K562 (cell line): ENCODE data around the gene TRIP6. TPM values are rescaled to one million over a fixed set of nuclear protein-coding genes. Genes with fewer than 3 reads are reported as not detected.

Experiments
- EGR1 ChIP-seq: fragments of 450-650 bp; conservative IDR thresholded peaks from 2 replicates; pipeline ENCODE4 v1.6.1; 2017; ENCODE audit warnings: mild to moderate bottlenecking
- FOXK1 ChIP-seq: sonication (generic); formaldehyde crosslinking; IDR thresholded peaks from 2 replicates; pipeline ENCODE4 v1.8.0; 2022; ENCODE audit warnings: missing genetic modification reagents, mild to moderate bottlenecking, borderline replicate concordance
- IFI16 ChIP-seq: fragments of 250-450 bp; sonication (Bioruptor Pico); IDR thresholded peaks from 2 replicates; pipeline ENCODE4 v2.1.2; 2022; ENCODE audit warnings: mild to moderate bottlenecking, inconsistent platforms
- MBD2 ChIP-seq: sonication (generic); IDR thresholded peaks from 2 replicates; pipeline ENCODE4 v1.6.1; 2016; ENCODE audit warnings: low read depth, borderline replicate concordance
- NFE2 ChIP-seq: IDR thresholded peaks from 2 replicates; pipeline ENCODE4 v1.6.1; 2014; ENCODE audit warnings: antibody characterized with exemption, low read depth
- PHF21A ChIP-seq: fragments of 450-650 bp; IDR thresholded peaks from 2 replicates; pipeline ENCODE4 v1.6.1; 2017; ENCODE audit warnings: low read depth, borderline replicate concordance
- POLR2AphosphoS2 ChIP-seq: IDR thresholded peaks from 2 replicates; pipeline ENCODE4 v1.6.1; 2012; ENCODE audit warnings: low read length, improper control_type of control experiment
- RAD21 ChIP-seq, 2 experiments: fragments of 250-450 bp in 1 of 2; fragments of 450-650 bp in 1 of 2; sonication (Bioruptor Pico) in 1 of 2; formaldehyde crosslinking in 1 of 2; IDR thresholded peaks in 1 of 2; conservative IDR thresholded peaks in 1 of 2; 2 replicates each; pipeline versions ENCODE4 v1.4.0 to v1.8.0; 2020 to 2022; ENCODE audit warnings: mild to moderate bottlenecking in 2 of 2, moderate library complexity in 1 of 2
- SMARCA4 ChIP-seq: fragments of 450-650 bp; IDR thresholded peaks from 2 replicates; pipeline ENCODE4 v1.6.1; 2016
- SRF ChIP-seq, 2 experiments: fragments of 250-450, 450-650 bp in 1 of 2; sonication (Bioruptor Pico) in 1 of 2; sonication (generic) in 1 of 2; formaldehyde crosslinking; IDR thresholded peaks; 2 replicates each; pipeline versions ENCODE4 v1.5.0 to v1.5.1; 2020 to 2022; ENCODE audit warnings: mild to moderate bottlenecking in 1 of 2, missing genetic modification reagents in 1 of 2
- STAG1 ChIP-seq: sonication (generic); formaldehyde crosslinking; IDR thresholded peaks from 2 replicates; pipeline ENCODE4 v1.5.0; 2020; ENCODE audit warnings: missing genetic modification reagents, borderline replicate concordance
- TAF15 ChIP-seq: fragments of 200-400 bp; formaldehyde crosslinking; IDR thresholded peaks from 2 replicates; pipeline ENCODE4 v1.6.1; 2017; ENCODE audit warnings: mild to moderate bottlenecking, low read depth, low read length, moderate library complexity
- TGIF2 ChIP-seq: sonication (generic); formaldehyde crosslinking; IDR thresholded peaks from 2 replicates; pipeline ENCODE4 v1.8.1; 2022; ENCODE audit warnings: mild to moderate bottlenecking, missing genetic modification reagents, moderate library complexity
- ZNF143 ChIP-seq: sonication (generic); formaldehyde crosslinking; IDR thresholded peaks from 2 replicates; pipeline ENCODE4 v1.9.0; 2022; ENCODE audit warnings: mild to moderate bottlenecking, missing genetic modification reagents
- ZNF436 ChIP-seq: fragments of 250-450, 450-650 bp; sonication (Bioruptor Pico); formaldehyde crosslinking; IDR thresholded peaks from 2 replicates; pipeline ENCODE4 v1.7.0; 2020; ENCODE audit warnings: mild to moderate bottlenecking
- ZNF586 ChIP-seq: fragments of 450-650 bp; formaldehyde crosslinking; conservative IDR thresholded peaks from 2 replicates; pipeline ENCODE4 v1.4.0; 2020; ENCODE audit warnings: mild to moderate bottlenecking, moderate library complexity
- ZNF695 ChIP-seq: fragments of 450-650 bp; formaldehyde crosslinking; IDR thresholded peaks from 2 replicates; pipeline ENCODE4 v1.4.0; 2020; ENCODE audit warnings: mild to moderate bottlenecking, moderate library complexity
- ZNF764 ChIP-seq: fragments of 250-450 bp; sonication (Bioruptor Pico); IDR thresholded peaks from 2 replicates; pipeline ENCODE4 v1.4.0; 2020; ENCODE audit warnings: low read depth, mild to moderate bottlenecking, moderate library complexity
- polyA plus RNA-seq, 8 experiments: library from polyadenylated mRNA; depleted of rRNA in 4 of 8; stranded (reverse) in 5 of 8; unstranded in 3 of 8; fragments of >200 nt; fragmentation: Nextera tagmentation in 2 of 8; fragmentation: Illumina TruSeq in 1 of 8; extraction: Ambion mirVana in 2 of 8; extraction: Trizol in 1 of 8; gene quantifications; 2 replicates each; pipeline versions ENCODE4 v1.2.1 to v1.2.3, GENCODE V29; 2011 to 2014; ENCODE audit warnings: inconsistent platforms in 1 of 8, missing spikeins in 1 of 8
- total RNA-seq, 7 experiments: library from RNA; depleted of rRNA in 6 of 7; stranded (reverse); fragments of >200 nt in 6 of 7; fragmentation: Illumina TruSeq in 2 of 7; extraction: Trizol in 2 of 7; gene quantifications; 2 replicates each; pipeline versions ENCODE4 v1.2.1 to v1.2.3, GENCODE V29; 2011 to 2021; ENCODE audit warnings: low replicate concordance in 1 of 7
- TF ChIP-seq, protein P1 (sequence below): fragments of 250-450 bp; sonication (Bioruptor Pico); IDR thresholded peaks from 2 replicates; pipeline ENCODE4 v1.9.0; 2021; ENCODE audit warnings: mild to moderate bottlenecking
- TF ChIP-seq, protein P2 (sequence below): sonication (generic); formaldehyde crosslinking; IDR thresholded peaks from 2 replicates; pipeline ENCODE4 v1.8.1; 2022; ENCODE audit warnings: missing genetic modification reagents
- TF ChIP-seq, protein P3 (sequence below), 2 experiments: fragments of 450-650 bp; conservative IDR thresholded peaks; 2 replicates each; pipeline ENCODE4 v1.6.1; 2017; ENCODE audit warnings: mild to moderate bottlenecking in 2 of 2, moderate library complexity in 2 of 2
- TF ChIP-seq, protein P4 (sequence below): fragments of 250-450 bp; sonication (Bioruptor Pico); IDR thresholded peaks from 2 replicates; pipeline ENCODE4 v1.5.0; 2021
- TF ChIP-seq, protein P5 (sequence below): fragments of 200-800 bp; sonication (Bioruptor generic); IDR thresholded peaks from 2 replicates; pipeline ENCODE4 v1.6.1; 2017; ENCODE audit warnings: missing genetic modification characterization, missing compliant biosample characterization

The TRIP6 gene
- total and polyA plus RNA-seq, 9 of the 15 experiments (the other 6 are each of a cell fraction or from before 2014, with no cell fraction given), result 5.9 to 141 (median 54.0) TPM

DNA sequence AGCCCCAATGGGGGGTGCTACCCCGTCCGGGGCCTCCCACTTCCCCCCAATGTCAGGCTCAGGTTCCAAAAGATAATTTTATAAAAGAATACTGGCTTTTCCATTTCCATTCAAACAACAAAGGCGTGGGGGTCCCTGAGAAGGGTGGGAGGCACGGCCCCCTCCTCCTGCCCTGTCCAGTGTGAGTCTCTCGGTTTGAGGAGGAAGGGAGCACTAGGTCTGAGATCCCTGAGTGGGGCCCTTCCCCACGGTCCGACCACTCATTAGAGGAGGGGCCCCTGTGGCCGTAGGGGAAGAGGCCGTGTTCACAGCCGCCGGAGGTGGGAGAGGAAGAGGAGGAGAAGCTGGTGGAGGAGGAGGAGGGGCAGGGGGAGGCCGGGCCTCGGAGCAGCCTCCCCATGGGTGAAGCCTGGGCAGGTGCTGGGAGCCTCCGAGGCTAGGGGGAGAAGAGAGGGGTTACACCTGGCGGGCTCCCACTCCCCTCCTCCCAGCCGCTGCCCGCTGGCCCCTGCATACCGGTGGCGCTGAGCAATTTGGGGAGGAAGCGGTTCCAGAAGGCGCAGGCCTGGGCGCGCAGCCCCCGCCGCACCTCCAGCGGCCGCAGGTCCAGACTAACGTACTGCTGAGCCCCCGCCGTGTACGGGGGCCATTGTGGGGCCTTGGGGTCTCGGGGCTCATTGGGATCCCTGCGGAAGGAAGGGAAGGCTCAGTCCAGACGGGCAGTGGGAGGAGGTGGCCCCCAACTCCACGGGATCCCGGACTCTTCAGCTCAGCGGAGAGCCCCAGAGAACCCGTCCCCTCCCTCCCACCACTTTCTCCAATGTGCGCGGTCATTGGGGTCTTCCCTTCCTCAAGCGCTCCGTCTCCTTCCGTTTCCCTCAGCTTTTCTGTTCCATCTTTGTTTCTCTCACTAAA lies 23.7 kb downstream of the TRIP6 start (continued):
- no peak for TF ChIP-seq ZNF586
- no peak for TF ChIP-seq SMARCA4
- TF ChIP-seq RAD21 (CRISPR knock-in tag; conservative IDR thresholded peaks at IDR 0.05 in 1 of 2, IDR thresholded peaks at IDR 0.05 in 1 of 2), result no peak
- TF ChIP-seq PHF21A, result no peak
- TF ChIP-seq ZNF143, result 0 out of 2 replicates have a peak, but pooled peaks have one; percentile 44
- no peak for TF ChIP-seq TGIF2
- TF ChIP-seq IFI16 (CRISPR knock-in tag), result no peak
- TF ChIP-seq STAG1 (CRISPR knock-in tag), result no peak
- TF ChIP-seq, protein P1, sequence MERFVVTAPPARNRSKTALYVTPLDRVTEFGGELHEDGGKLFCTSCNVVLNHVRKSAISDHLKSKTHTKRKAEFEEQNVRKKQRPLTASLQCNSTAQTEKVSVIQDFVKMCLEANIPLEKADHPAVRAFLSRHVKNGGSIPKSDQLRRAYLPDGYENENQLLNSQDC, result no peak
- TF ChIP-seq, protein P2, sequence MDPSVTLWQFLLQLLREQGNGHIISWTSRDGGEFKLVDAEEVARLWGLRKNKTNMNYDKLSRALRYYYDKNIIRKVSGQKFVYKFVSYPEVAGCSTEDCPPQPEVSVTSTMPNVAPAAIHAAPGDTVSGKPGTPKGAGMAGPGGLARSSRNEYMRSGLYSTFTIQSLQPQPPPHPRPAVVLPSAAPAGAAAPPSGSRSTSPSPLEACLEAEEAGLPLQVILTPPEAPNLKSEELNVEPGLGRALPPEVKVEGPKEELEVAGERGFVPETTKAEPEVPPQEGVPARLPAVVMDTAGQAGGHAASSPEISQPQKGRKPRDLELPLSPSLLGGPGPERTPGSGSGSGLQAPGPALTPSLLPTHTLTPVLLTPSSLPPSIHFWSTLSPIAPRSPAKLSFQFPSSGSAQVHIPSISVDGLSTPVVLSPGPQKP (CRISPR knock-in tag), result no peak
- no peak for TF ChIP-seq ZNF436
- no peak for TF ChIP-seq POLR2AphosphoS2
- peak; percentile 2; the same call in 1 of the 2 replicates for TF ChIP-seq FOXK1 (CRISPR knock-in tag)
- no peak for TF ChIP-seq ZNF695 (CRISPR knock-in tag)
- TF ChIP-seq, protein P3, sequence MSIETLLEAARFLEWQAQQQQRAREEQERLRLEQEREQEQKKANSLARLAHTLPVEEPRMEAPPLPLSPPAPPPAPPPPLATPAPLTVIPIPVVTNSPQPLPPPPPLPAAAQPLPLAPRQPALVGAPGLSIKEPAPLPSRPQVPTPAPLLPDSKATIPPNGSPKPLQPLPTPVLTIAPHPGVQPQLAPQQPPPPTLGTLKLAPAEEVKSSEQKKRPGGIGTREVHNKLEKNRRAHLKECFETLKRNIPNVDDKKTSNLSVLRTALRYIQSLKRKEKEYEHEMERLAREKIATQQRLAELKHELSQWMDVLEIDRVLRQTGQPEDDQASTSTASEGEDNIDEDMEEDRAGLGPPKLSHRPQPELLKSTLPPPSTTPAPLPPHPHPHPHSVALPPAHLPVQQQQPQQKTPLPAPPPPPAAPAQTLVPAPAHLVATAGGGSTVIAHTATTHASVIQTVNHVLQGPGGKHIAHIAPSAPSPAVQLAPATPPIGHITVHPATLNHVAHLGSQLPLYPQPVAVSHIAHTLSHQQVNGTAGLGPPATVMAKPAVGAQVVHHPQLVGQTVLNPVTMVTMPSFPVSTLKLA (conservative IDR thresholded peaks at IDR 0.05), result no peak
- TF ChIP-seq EGR1, result no peak
- TF ChIP-seq MBD2, result 0 out of 2 replicates have a peak, but pooled peaks have one; percentile 24
- TF ChIP-seq ZNF764, result no peak
- TF ChIP-seq TAF15, result no peak
- no peak for TF ChIP-seq NFE2
- TF ChIP-seq, protein P4, sequence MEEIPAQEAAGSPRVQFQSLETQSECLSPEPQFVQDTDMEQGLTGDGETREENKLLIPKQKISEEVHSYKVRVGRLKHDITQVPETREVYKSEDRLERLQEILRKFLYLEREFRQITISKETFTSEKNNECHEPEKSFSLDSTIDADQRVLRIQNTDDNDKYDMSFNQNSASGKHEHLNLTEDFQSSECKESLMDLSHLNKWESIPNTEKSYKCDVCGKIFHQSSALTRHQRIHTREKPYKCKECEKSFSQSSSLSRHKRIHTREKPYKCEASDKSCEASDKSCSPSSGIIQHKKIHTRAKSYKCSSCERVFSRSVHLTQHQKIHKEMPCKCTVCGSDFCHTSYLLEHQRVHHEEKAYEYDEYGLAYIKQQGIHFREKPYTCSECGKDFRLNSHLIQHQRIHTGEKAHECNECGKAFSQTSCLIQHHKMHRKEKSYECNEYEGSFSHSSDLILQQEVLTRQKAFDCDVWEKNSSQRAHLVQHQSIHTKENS (CRISPR knock-in tag), result no peak
- TF ChIP-seq, protein P5, sequence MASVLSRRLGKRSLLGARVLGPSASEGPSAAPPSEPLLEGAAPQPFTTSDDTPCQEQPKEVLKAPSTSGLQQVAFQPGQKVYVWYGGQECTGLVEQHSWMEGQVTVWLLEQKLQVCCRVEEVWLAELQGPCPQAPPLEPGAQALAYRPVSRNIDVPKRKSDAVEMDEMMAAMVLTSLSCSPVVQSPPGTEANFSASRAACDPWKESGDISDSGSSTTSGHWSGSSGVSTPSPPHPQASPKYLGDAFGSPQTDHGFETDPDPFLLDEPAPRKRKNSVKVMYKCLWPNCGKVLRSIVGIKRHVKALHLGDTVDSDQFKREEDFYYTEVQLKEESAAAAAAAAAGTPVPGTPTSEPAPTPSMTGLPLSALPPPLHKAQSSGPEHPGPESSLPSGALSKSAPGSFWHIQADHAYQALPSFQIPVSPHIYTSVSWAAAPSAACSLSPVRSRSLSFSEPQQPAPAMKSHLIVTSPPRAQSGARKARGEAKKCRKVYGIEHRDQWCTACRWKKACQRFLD (CRISPR knock-in tag), result 0 out of 2 replicates have a peak, but pooled peaks have one; percentile 31
- no peak for TF ChIP-seq SRF (CRISPR knock-in tag; IDR thresholded peaks at IDR 0.05)
